Embryonic facial prominence (tissue), 1 donor: ENCODE results near the gene EWSR1.

Source experiments
- DNase-seq: peaks from one replicate; pipeline ENCODE4 v3.0.0-alpha.2; 2016; ENCODE audit errors: extremely low spot score

Gene EWSR1

GRCh38 chr22:29251265-29251664, 16.8 kb upstream of the EWSR1 start:
- no peak for DNase-seq

- no peak for DNase-seq
These were observed 15.8 kb upstream of the EWSR1 start for GRCh38 chr22:29251981-29252911.

- no peak for DNase-seq
These were observed 14.3 kb upstream of the EWSR1 start for GRCh38 chr22:29253561-29254285.

- DNase-seq = no peak
These were observed 13.8 kb upstream of the EWSR1 start for GRCh38 chr22:29254286-29254660.

GRCh38 chr22:29255064-29255621, 12.9 kb upstream of the EWSR1 start:
- no peak for DNase-seq

- DNase-seq = no peak
These were observed 11.3 kb upstream of the EWSR1 start for GRCh38 chr22:29256606-29257325.

GRCh38 chr22:29257751-29258181, 10.3 kb upstream of the EWSR1 start:
- DNase-seq = no peak

- DNase-seq = no peak
These were observed 9.4 kb upstream of the EWSR1 start for GRCh38 chr22:29258407-29259252.

GRCh38 chr22:29259253-29259899, 8.7 kb upstream of the EWSR1 start:
- DNase-seq = no peak

- DNase-seq = no peak
These were observed 8.0 kb upstream of the EWSR1 start for GRCh38 chr22:29260031-29260560.

GRCh38 chr22:29260601-29261315, 7.3 kb upstream of the EWSR1 start:
- no peak for DNase-seq

GRCh38 chr22:29263791-29264276, 4.2 kb upstream of the EWSR1 start:
- DNase-seq = no peak

GRCh38 chr22:29265305-29265704, 2.8 kb upstream of the EWSR1 start:
- no peak for DNase-seq

GRCh38 chr22:29265929-29266328, 2.1 kb upstream of the EWSR1 start:
- DNase-seq = no peak

GRCh38 chr22:29266564-29267461, 1.3 kb upstream of the EWSR1 start:
- no peak for DNase-seq

- no peak for DNase-seq
These were observed 608 bp upstream of the EWSR1 start for GRCh38 chr22:29267462-29267857.

GRCh38 chr22:29268511-29269229, 602 bp downstream of the EWSR1 start:
- DNase-seq = peak; percentile 31

- no peak for DNase-seq
These were observed 1.1 kb downstream of the EWSR1 start for GRCh38 chr22:29269230-29269604.
